DND-41 (cell line): ENCODE data around the gene ABCB8.

Source experiments
- CTCF ChIP-seq: IDR thresholded peaks from 2 replicates; pipeline ENCODE4 v1.5.1; 2012; ENCODE audit warnings: borderline replicate concordance, low read length, moderate library complexity, mild to moderate bottlenecking; ENCODE audit not compliant: poor library complexity, severe bottlenecking; ENCODE audit errors: extremely low read depth
- EZH2 ChIP-seq: IDR thresholded peaks from 3 replicates; pipeline ENCODE4 v1.6.1; 2012; ENCODE audit warnings: borderline replicate concordance, low read depth, mild to moderate bottlenecking, moderate library complexity, low read length, inconsistent platforms; ENCODE audit not compliant: severe bottlenecking

DNA sequence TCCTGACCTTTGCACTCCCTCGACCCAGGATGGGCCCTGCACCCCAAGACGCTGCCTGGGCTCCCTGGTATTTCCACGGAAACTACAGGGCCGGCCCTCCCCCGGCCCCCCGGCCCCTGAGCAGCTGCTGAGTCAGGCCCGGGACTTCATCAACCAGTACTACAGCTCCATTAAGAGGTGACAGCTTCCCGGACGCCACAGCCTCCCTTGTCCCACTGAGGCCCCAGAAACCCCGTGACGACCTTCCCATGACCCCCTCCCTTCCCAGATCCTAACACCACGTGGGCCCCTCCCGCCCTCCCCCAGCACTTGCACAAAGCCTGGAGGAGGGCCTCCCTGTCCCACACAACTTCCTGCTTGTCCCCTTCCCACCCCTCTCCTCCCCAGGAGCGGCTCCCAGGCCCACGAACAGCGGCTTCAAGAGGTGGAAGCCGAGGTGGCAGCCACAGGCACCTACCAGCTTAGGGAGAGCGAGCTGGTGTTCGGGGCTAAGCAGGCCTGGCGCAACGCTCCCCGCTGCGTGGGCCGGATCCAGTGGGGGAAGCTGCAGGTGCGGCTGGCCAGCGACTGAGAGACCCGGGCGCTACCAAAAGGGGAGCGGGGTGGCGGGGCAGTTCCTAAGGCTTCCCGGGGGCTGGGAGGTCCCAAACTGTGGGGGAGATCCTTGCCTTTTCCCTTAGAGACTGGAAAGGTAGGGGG is 31.7 kb upstream of the ABCB8 start:
- TF ChIP-seq CTCF: no peak
- no peak for TF ChIP-seq EZH2
